ENCODE results near the gene NSUN4.

NSUN4 gene

DNA sequence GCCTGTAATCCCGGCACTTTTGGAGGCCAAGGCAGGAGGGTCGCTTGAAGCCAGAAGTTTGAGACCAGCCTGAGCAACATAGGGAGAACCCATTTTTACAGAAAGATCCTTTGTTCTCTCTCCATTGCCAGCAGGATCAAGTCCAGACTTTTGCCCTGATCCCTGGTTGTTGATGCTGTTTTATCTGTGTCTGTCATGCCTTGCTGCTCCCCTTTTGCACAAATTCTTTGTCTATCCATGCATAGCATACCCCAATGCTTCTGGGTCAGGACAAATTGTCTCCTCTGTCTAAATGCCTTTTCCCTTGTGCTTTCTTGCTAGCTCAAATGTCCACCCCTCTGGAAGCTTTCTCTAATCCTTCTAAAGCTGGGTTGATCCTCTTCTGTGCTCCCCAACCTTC, 28.2 kb downstream of the NSUN4 start:
- FAIRE-seq, result no peak

DNA sequence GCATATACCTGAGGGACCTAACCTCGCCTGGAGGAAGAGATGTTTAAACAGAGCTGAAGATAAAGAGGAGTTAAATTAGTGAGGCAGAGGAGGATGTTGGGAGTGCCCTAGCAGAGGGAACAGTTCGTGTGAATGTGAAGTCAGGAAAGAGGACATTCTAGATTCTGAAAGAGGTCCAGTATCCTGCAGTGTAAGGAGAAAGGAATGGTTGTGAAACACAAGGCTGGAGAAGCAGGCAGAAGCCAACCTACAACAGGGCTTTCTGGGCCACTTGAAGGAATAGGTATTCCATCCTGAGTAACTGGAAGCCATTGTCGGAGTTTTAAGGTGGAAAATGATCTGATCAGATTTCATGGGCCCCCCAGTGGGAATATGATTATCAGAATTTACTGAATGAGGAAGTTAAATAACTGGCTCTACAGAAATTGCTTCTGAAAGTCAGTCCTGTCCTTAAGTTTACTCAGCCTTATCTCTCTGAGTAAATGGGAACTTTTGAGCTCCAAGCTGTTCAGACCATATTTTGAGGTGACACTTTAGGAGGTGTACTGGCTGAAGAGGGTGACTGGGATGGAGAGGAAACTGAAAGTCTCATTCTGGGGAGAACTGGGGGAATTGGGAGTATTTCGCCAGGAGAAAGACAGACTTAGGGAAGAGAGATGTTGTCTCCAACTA, 29.1 kb downstream of the NSUN4 start:
- no peak for FAIRE-seq

DNA sequence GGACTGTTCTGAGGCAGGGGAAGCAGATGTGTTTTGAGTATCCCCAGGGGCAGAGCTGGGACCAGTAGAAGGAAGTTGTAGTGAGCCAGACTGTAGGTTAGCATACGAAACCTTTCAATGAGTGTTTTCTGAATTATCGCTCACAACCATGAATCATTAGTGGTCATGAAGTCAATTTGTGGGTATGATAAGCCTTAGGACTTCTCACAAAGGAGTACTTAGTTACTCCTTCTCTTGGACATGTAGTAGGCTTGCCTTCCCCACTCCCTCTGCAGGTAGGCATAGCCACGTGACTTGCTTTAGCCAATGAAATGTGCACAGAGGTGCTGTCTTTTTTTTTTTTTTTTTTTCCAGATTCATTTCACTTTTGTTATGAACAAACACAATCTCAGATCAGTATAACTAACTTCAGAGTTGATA, 29.6 kb downstream of the NSUN4 start:
- FAIRE-seq, result no peak

DNA sequence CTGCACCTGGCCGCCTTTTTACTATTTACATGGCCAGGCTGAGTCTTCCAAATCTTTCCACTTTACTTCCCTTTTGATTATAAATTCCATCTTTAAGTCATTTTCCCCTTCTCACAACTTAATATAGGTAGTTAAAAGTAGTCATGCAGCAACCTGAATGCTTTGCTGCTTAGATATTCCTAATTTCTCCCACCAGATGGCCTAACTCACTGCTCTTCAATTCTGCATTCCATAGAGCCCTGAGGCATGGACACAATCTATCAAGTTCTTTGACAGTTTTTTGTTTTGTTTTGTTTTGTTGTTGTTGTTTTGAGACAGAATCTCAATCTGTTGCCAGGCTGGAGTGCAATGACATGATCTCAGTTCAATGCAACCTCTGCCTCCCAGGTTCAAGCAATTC, 31.8 kb downstream of the NSUN4 start:
- no peak for FAIRE-seq

DNA sequence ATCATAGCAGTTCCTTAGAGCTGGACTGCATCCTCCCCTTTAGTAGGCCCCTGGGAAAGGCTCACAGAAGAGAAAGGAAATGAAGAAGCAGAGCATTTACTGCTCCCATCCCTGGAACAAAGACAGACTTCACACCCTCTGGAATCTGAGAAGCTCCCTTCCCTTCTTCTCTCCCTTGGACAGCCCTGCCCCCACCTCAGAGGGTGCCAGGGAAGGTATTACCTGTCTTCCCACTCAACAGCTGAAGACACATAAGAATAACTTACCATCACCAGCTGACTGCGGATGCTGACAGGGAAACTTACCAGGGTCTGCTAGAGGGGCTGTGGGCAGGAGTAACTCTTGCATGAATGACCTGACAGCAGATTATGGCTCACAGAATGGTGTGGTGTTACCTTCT, 39.4 kb downstream of the NSUN4 start:
- no peak for FAIRE-seq

DNA sequence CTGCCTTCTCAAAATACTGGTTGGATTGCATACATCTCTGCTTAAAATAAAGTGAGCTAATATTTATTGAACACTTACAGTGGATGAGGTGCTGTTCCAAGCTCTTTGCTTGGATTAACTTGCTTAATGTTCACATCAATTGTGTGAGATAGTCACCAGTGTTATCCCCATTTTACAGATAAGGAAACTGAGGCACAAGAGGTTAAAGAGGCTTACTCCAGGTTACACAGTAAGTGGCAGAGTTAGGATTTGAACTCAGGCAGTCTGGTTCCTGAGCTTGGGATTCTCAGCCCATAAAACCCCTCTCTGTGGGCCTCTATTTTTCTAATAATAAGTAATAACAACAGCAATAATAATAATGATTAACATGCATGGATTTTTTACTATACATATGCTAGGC, 39.9 kb downstream of the NSUN4 start:
- FAIRE-seq, result no peak

DNA sequence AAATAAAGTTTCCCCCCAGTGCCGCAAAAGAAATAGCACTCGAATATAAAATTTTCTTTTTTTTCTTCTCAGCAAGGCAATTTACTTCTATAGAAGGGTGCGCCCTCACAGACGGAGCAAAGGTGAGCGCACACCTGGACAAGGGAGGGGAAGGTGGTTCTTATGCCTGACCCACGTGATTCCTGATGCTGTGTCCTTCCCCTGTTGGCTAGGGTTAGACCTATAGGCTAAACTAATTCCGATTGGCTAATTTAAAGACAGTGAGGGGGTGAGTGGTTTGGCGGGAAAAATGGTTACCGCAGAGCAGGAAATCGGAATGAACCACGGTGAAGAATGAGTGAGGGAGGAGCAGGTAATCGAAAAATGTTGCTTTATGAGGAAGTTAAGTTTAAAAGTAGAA, 52.9 kb downstream of the NSUN4 start:
- FAIRE-seq, result no peak

DNA sequence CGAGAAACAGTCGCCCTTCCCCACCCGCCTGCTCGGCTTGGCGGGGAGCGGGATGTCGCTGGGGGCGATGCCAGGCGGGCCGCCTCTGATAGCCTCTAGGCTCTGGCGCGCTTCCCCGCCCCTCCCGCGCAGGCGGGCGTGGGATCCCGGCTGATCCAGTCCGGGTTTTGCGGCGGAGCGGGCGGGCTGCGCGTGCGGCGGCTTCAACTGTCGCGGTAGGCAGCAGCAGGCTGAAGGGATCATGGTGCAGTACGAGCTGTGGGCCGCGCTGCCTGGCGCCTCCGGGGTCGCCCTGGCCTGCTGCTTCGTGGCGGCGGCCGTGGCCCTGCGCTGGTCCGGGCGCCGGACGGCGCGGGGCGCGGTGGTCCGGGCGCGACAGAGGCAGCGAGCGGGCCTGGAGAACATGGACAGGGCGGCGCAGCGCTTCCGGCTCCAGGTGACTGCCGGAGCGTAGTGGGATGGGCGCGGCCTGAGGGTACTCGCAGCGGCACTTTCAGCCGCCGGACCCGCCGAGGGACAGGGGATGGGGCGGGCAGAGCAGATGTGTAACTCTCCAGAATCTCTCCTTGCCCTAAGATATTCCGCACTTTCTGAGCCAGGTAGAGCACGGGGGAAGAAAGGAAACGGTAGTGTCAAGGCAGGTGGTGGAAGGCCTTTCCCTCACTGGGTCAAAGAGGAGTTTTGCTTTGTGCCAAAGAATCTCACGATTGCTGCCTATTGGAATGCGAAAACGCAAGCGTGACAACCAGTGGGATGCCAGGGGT, 53.7 kb downstream of the NSUN4 start, which contains the start of gene FAAH:
TSS of gene FAAH (plus strand) at position 210 of the 764 bp plus-strand sequence. CDS start at position 242, 32 bp downstream.
- FAIRE-seq, result no peak

DNA sequence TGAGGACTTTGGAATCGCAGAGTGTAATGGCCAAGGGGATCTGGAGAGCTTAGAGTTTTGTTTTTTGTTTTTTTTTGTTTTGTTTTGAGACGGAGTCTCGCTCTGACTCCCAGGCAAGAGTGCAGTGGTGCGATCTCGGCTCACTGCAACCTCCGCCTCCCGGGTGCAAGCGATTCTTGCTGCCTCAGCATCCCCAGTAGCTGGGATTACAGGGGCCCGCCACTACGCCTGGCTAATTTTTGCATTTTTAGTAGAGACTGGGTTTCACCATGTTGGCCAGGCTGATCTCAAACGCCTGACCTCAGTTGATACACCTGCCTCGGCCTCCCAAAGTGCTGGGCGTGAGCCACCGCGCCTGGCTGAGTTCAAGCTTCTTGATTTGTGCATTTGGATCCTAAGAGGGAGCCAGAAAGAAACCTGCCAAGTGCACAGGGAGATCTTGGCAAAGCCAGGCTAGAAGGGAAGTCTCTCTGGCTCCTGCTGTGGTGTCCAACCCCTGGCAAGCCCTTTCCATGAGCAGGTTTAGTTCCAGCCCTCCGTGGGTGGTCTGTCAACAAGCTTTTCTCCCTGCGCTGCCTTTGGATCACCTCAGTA, 54.4 kb downstream of the NSUN4 start:
- FAIRE-seq, result no peak

DNA sequence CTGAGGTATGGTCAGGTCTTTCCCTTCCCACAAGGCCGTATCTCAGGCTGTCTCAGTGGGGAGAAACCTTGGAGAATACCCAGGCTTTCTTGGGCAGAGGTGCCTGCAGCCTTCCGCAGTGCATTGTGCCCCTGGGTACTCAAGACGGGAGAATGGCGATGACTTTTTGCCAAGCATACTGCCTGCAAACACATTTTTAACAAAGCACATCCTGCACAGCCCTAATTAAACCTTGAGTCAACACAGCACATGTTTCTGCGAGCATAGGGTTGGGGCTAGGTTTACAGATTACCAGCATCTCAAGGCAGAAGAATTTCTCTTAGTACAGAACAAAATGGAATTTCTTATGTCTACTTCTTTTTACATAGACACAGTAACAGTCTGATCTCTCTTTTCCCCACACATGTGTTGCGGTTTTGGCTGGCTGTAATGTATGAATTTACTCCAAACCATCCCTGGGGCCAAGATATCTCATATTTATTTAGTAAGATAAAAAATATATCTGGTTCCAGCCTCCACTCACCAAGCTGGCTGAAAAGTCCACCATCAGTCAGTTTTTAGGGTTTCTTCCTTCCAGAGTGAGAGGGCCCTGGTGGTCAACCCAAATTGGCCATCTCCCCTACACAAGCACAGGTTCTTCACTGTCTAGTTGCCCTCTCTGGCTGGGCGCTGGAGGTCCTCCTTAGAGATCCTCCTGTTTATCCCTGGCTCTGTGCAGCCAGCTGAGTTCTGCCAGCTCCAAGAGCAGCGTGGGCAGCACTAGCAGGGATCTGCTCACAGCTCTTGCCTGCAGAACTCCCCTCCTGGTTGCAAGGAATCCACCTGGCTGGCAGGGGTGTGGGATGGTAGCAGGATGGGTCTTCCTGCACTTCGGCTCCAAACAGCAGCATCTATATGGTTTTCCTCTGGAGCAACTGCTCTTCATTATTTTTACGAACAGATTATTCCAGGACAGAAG, 56.1 kb downstream of the NSUN4 start:
- no peak for FAIRE-seq

DNA sequence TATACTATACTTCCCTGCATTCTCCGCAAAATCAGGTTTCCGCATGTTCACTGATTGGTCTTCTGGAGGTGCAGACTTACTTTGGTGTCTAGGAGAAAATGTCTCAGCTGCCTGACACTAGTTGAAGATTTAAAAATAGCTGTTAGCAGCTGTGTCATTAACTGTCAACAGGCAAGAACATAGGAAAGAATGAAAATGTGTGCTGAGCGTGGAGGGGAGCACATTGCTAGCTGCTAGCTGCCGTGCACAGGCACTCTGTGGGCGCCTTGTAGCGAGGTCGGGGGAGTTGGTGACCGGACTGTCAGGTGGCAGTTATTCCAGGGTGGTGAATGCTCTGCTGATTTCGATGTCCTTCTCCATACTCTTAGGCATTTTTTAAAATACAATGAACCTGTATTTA, 58.7 kb downstream of the NSUN4 start:
- no peak for FAIRE-seq

DNA sequence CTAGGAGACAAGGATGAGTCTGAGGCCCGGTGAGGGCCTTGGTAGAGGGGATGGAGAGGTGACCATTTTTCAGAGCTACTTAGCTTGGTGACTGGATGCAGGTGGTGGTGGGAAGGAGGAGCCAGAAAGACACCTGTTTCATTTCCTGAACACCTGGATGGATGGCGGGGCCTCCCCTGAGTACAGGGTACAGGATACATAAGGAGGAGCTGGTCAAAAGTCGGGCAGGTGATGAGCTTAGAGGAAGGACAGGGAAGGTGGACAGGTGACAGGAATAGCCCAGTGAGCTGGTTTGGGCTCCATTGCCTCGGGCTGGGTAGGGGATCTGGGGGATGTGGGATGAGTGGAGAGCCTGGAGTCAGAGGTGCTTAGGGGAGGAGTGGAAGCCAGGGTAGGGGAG, 59.8 kb downstream of the NSUN4 start:
- FAIRE-seq, result no peak

DNA sequence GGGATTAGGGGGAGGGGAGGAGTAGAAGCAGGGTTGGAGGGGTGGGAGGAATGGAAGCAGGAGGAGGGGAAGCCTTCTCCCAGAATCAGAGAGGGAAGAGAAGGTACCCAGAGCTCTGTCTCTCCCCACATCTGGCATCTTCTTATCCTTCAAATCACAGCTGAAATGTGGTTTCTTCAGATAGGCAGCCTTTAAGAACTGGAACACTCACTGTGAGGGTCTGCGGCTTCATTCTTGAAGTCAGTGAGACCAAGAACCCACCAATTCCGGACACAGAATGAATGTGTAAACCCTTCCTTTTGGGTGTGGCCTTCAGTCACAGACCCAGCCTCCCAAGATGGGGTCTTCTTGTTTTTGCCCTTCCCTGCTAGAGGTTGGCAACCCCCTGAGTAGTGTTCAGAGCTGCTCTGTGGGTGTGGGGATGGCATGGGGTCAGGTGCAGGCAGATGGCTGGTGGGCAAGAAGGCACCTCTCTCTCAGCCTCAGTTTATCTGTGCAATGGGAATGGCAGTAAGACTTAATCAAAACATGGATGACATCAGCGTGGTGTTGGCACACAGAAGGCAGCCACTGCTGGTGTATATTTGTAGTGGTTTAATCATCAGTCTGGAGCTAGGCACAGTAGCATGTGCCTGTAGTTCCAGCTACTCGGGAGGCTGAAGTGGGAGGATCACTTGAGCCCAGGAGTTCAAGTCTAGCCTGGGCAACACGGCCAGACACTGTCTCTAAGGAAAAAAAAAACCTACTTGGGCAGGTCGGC, 60.7 kb downstream of the NSUN4 start:
- FAIRE-seq, result no peak

DNA sequence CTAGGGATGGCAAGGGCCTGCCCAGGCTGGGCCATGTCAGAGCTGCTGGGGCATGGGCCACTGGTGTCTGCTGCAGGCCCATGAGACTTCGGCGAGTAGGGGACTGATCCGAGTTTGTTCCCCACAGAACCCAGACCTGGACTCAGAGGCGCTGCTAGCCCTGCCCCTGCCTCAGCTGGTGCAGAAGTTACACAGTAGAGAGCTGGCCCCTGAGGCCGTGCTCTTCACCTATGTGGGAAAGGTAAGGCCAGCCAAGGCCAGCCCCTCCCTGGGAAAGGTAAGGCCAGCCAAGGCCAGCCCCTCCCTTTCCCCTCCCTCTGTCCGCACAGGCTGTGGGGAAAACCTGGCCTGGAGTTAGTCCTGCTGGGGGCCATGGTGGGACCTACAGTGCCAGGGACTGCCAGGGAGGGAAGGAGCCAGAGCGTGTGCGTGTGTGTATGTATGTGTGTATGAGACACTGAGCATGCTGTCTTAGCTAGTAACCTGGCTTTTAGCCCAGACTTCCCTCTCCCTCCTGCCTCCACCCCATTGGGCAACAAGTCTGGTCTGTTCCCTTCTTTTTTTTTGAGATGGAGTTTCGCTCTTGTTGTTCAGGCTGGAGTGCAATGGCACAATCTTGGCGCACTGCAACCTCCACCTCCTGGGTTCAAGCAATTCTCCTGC, 61.5 kb downstream of the NSUN4 start:
- FAIRE-seq, result no peak

DNA sequence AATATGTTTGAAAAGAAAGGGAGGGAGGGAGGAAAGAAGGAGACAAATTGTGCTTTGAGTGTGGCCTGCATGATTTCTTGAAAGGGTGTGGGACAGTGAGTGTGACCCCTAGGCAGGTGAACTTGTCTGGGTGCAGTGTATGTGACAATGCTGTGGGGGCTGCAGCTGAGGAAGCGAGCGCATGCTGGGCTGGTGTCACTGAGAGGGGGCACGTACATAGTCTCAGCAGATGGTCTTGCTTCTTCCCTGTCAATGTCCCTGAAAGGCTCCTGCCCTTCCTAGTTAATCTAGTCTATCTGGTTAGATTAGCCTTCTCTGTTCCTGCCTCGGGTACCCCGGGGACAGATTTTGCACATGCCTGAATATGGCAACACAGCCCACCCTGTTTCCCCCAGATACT, 63.3 kb downstream of the NSUN4 start:
- no peak for FAIRE-seq

DNA sequence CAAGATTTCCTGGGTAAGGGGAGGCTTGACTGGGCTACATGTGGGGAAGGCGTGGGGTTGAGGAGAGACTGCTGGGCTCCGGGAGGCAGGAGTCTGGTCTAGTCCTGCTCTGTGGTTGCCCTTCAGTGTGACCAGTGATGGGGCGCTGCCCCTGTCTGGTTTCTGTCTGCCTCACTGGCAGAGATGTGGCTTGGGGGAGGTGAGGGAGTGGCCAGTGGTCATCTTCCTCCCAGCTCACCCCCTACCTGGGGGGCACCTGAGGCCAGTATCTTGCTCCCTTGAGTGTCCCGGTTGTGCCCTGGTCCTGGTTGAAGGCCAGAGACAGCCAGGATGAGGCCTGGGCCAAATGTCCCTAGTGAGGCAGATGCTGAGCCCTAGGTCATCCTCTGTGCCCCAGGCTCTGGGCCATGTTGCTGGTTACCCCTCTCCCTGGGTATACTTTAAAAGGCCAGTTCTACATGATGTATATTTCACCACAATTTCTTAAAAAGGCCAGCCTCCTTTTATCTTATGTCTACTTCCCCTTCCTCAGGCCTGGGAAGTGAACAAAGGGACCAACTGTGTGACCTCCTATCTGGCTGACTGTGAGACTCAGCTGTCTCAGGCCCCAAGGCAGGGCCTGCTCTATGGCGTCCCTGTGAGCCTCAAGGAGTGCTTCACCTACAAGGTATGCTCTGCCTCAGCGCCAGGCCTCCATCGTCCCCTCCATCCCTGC, 64.0 kb downstream of the NSUN4 start:
- FAIRE-seq, result no peak

DNA sequence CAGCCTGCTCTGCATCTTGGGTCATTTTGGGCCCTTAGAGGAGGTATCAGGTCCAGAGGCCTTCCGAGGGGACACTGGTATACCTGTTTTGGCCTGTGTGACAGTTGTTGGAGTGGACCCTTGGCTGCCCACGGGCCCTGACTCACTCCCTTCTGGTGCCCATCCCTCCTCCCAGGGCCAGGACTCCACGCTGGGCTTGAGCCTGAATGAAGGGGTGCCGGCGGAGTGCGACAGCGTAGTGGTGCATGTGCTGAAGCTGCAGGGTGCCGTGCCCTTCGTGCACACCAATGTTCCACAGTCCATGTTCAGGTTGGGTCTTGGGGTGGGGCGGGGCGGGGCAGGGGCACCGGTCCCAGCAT, 64.6 kb downstream of the NSUN4 start:
- FAIRE-seq, result no peak

DNA sequence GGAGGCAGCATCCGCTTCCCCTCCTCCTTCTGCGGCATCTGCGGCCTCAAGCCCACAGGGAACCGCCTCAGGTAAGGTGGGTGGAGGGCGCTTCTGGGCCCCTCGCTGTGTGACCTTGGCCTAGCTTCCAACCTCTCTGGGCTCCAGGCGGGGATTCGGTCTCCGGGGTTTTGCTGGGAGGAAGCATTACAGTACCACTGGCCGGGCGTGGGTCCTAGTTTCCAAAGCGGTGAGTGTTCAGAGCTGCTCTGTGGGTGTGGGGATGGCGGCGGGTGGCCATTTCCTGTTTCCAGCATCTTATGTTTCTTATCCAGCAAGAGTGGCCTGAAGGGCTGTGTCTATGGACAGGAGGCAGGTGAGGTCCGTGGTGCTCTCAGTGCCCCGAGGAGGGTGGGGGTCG, 65.1 kb downstream of the NSUN4 start:
- FAIRE-seq, result no peak

DNA sequence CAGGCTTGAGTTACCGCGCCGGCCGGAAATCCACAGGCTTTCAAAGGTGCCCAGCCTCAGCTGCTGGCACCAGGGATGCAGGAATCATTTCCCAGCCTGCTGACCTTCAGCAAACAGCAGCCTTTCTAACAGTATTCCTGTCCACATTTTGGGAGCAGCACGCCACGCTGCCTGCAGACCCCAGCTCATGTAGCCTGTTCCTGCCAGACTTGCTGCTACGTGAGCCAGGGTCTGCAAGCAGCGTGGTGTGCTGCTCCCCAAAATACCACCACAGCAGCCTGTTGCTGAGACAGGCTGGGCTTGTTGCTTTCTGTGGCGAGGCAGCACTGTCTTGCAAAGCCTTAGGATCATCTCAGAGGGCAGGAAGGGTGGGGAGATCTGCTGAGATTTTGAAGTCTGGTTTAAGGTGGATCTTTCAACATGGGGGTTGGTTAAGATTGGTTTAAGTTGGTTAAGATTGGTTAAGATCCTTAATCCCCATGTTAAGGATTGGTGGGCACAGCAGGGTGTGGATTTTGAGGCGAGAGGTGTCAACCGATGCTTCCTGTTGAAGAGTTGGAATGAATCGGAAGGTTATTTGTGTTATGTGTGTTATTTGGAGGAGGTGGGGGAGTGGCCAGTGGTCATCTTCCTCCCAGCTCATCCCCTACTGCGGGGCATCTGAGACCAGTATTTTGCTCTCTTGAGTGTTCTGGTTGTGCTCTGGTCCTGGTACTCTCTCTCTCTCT, 66.4 kb downstream of the NSUN4 start:
- no peak for FAIRE-seq

DNA sequence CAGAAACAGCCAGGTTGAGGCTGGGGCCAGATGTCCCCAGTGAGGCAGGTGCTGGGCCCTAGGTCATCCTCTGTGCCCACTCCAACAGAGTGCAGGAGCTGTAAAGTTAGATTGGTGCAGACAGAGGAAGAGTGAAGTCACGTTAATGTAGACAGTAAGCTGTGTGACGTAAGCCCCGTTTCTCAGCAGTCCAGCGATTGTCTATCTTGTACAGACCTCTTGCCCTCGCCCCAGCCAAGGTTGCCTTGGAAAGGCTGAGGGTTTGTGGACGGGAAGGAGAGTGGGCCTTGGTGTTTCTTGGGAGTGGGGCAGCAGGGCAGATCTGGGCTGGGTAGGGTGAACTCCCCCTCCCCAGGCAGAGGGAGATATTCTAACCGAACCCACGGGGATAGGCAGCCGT, 67.0 kb downstream of the NSUN4 start:
- FAIRE-seq, result no peak
